BE2C (cell line): ENCODE measurements around the gene PROM1.

Experiments used
- DNase-seq: peaks from one replicate; pipeline ENCODE4 v3.0.0-alpha.2; 2020
- H3K27me3 ChIP-seq: fragments of 250-450 bp; sonication (Bioruptor Pico); 2 replicates; pipeline ENCODE4 v1.5.1; 2020; ENCODE audit warnings: mild to moderate bottlenecking
- H3K36me3 ChIP-seq: fragments of 250-450 bp; sonication (Bioruptor Pico); 2 replicates; pipeline ENCODE4 v1.5.1; 2020; ENCODE audit warnings: mild to moderate bottlenecking
- H3K4me1 ChIP-seq: fragments of 250-450 bp; sonication (Bioruptor Pico); 2 replicates; pipeline ENCODE4 v1.5.1; 2020
- H3K4me3 ChIP-seq: 2 replicates; pipeline ENCODE4 v1.5.1; 2011; ENCODE audit warnings: low read depth, low read length
- H3K9me3 ChIP-seq: fragments of 250-450 bp; sonication (Bioruptor Pico); 2 replicates; pipeline ENCODE4 v1.5.1; 2020
- TF ChIP-seq, protein P1 (sequence below): IDR thresholded peaks from 2 replicates; pipeline ENCODE4 v1.5.1; 2012; ENCODE audit warnings: mild to moderate bottlenecking, low read depth, low read length

Gene PROM1

DNA sequence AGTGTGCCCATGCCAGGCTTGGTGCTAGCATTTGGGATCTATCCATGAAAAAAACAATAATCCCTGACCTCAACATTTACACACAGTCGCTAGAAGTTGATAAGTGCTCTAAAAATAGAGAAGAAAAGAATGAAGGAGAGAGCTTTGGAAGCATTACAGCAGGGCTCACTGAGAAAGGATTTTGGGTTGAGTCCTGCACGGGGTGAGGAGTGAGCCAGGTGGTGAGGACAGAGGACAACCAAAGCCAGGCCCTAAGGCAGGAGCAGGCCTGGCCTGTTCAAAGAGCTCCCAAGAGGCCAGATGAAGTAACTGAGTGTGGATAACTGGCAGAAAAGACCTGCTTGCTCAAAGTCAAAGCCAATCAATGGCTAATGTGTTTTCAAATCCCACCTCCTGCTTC lies 20.7 kb upstream of the PROM1 start:
- H3K36me3 ChIP-seq: no peaks in the 10 kb centered on the region
- TF ChIP-seq, protein P1, sequence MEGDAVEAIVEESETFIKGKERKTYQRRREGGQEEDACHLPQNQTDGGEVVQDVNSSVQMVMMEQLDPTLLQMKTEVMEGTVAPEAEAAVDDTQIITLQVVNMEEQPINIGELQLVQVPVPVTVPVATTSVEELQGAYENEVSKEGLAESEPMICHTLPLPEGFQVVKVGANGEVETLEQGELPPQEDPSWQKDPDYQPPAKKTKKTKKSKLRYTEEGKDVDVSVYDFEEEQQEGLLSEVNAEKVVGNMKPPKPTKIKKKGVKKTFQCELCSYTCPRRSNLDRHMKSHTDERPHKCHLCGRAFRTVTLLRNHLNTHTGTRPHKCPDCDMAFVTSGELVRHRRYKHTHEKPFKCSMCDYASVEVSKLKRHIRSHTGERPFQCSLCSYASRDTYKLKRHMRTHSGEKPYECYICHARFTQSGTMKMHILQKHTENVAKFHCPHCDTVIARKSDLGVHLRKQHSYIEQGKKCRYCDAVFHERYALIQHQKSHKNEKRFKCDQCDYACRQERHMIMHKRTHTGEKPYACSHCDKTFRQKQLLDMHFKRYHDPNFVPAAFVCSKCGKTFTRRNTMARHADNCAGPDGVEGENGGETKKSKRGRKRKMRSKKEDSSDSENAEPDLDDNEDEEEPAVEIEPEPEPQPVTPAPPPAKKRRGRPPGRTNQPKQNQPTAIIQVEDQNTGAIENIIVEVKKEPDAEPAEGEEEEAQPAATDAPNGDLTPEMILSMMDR: no peak
- H3K9me3 ChIP-seq: no peaks in the 10 kb centered on the region
- no peak overlapping the region for H3K4me3 ChIP-seq
- no peak for DNase-seq
- no peaks in the 10 kb centered on the region for H3K4me1 ChIP-seq
- peaks cover 15% of the 10 kb centered on the region; the same call in 1 of the 2 replicates for H3K27me3 ChIP-seq

DNA sequence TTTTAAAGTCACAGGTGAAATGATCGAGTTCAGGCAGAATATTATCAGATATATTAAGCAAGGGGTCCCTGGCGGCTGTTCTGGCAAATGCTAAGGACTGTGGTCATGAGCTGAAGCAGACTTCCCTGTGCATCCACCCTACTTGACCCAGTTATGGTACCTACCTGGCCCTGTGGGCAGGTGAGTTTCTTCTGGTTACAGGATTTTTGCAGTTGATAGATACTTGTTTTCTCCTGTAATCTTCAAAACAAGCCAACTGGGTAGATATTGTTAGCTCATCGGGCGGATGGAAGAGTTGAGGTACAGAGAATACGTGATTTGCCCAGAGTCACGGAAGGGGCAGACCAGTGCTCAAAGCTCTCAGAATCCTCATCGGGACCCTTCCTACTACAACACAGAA lies 18.5 kb upstream of the PROM1 start:
- TF ChIP-seq, protein P1: no peak
- Histone ChIP-seq H3K36me3 (no peaks in the 10 kb centered on the region), H3K9me3 (no peaks in the 10 kb centered on the region), H3K4me1 (no peaks in the 10 kb centered on the region), H3K27me3 (peaks cover 20% of the 10 kb centered on the region), H3K4me3 (no peak overlapping the region)
- DNase-seq: no peak

DNA sequence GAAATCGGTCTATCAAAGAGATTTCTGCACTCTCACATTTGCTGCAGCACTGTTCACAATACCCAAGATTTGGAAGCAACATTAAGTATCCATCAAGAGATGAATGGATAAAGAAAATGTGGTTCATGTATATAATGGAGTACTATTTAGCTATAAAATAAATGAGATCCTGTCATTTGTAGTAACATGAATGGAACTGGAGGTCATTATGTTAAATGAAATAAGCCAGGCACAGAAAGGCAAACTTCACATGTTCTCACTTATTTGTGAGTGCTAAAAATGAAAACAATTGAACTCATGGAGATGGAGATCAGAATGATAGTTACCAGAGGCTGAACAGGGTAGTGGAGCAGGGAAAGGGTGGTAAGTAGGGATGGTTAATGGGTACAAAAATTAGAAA lies 17.0 kb upstream of the PROM1 start:
- H3K9me3 ChIP-seq: no peaks in the 10 kb centered on the region; the same call in 1 of the 2 replicates
- no peaks in the 10 kb centered on the region for H3K36me3 ChIP-seq
- TF ChIP-seq, protein P1: no peak
- H3K27me3 ChIP-seq: peaks cover 26% of the 10 kb centered on the region
- DNase-seq: no peak
- no peaks in the 10 kb centered on the region for H3K4me1 ChIP-seq
- no peak overlapping the region for H3K4me3 ChIP-seq

DNA sequence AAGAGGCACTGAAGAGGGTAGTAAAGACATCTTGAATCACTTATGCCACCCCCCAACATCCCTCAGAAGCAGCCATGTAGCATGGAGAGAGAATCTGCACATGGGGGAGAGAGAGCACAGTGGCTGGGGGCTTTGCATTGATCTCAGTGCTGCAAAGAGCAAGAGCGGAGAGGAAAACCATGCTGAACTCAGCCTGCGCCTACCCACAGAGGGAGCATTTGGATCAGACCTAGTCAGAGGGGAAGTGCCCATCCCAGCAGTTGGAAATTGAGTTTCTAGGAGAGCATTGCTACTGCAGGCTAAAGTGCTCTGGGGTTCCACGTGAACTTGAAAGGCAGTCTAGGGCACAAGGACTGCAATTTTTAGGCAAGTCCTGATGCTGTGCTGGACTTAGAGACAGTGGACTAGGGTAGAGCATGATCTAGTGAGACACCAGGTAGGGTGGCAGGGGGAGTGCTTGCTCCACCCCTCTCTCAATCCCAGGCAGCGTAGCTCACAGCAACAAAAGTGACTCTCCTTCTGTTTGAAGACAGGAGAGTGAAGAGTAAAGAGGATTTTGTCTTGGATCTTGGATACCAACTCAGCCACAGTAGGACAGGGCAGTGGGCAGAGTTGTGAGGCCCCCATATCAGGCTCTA lies 9.0 kb upstream of the PROM1 start:
- H3K4me1 ChIP-seq: no peaks in the 10 kb centered on the region
- no peak for DNase-seq
- H3K4me3 ChIP-seq: no peak overlapping the region
- TF ChIP-seq, protein P1: peak; percentile 17
- no peaks in the 10 kb centered on the region; the same call in 1 of the 2 replicates for H3K9me3 ChIP-seq
- H3K27me3 ChIP-seq: peaks cover 26% of the 10 kb centered on the region
- H3K36me3 ChIP-seq: no peaks in the 10 kb centered on the region

DNA sequence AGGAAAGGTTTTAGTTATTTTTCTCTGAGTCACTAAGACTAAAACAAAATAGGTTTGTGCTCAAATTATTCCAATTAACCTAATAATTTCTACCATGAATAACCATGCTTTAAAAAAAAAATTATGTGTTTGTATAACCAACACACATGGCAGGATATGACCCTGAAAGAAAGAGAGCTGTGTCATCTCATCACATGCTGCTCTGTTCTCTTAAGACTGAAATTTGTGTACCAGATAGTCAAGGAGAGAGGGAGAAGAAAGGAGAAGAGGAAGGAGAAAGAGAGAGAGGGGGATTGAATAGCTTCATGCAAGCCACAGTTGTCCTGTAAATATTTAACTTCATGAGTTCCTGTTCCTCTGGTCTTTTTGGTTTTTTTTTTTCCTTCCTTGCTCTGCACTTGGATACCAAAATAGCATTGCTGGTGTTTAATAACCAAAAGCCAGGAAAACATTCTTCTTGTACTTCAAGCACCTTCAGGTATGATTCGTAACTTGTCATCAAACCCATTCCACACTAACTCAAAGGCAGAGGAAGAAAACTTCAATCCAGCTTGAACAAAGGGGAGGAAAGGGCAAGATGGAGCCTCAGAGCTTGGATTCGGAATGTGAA lies 6.4 kb upstream of the PROM1 start:
- Histone ChIP-seq H3K4me3 (no peak overlapping the region), H3K27me3 (peaks cover 37% of the 10 kb centered on the region), H3K36me3 (no peaks in the 10 kb centered on the region), H3K4me1 (no peaks in the 10 kb centered on the region), H3K9me3 (no peaks in the 10 kb centered on the region; the same call in 1 of the 2 replicates)
- TF ChIP-seq, protein P1: no peak
- DNase-seq: no peak

DNA sequence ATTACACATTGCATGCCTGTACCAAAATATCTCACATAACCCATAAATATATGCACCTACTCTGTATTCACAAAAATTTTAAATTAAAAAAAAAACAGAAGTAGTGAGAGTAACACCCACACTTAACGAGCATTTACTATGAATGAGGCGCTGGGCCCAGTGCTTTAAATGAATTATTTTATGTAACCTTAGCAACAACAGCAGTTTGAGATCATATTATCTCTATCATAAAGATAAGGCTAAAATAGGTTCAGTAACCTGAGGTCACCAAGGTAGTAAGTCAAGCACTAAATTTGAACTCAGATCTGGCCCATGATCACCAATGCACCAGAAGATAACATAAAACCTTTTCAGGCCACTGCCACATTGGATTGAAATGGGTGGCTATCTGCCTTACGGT lies 5.3 kb upstream of the PROM1 start:
- DNase-seq: no peak
- Histone ChIP-seq H3K9me3 (no peaks in the 10 kb centered on the region; the same call in 1 of the 2 replicates), H3K36me3 (no peaks in the 10 kb centered on the region), H3K4me1 (no peaks in the 10 kb centered on the region), H3K27me3 (peaks cover 47% of the 10 kb centered on the region), H3K4me3 (no peak overlapping the region)
- TF ChIP-seq, protein P1: no peak
